Measurements from ENCODE around the gene SLC66A2. TPM values are rescaled to one million over a fixed set of nuclear protein-coding genes. Genes with fewer than 3 reads are reported as not detected.

Gene SLC66A2
- total and polyA plus RNA-seq, 8 donors, result 17.3 to 69.8 (median 24.4) TPM

- Histone ChIP-seq H3K9me3 (no peaks in the 10 kb centered on the region), H3K36me3 (no peaks in the 10 kb centered on the region), H3K4me3 (no peak overlapping the region), H3K27me3 (peaks cover 0 to 24% of the 10 kb centered on the region in 2 donors), H3K4me1 (no peaks in the 10 kb centered on the region), H3K27ac (no peak overlapping the region)
- intact Hi-C loops (cut with DNase I), result loop anchor here in 1 of 2 donors (10.0 kb wide), 1 partner anchor 55 kb away; no protein-coding TSS in a partner anchor
- ATAC-seq (no peak), DNase-seq (peak in 1 of 4 donors; percentile 65)
- TF ChIP-seq, protein P1, sequence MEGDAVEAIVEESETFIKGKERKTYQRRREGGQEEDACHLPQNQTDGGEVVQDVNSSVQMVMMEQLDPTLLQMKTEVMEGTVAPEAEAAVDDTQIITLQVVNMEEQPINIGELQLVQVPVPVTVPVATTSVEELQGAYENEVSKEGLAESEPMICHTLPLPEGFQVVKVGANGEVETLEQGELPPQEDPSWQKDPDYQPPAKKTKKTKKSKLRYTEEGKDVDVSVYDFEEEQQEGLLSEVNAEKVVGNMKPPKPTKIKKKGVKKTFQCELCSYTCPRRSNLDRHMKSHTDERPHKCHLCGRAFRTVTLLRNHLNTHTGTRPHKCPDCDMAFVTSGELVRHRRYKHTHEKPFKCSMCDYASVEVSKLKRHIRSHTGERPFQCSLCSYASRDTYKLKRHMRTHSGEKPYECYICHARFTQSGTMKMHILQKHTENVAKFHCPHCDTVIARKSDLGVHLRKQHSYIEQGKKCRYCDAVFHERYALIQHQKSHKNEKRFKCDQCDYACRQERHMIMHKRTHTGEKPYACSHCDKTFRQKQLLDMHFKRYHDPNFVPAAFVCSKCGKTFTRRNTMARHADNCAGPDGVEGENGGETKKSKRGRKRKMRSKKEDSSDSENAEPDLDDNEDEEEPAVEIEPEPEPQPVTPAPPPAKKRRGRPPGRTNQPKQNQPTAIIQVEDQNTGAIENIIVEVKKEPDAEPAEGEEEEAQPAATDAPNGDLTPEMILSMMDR (IDR thresholded peaks at IDR 0.05), result no peak
Measured at GRCh38 chr18:79869591-79870300, 81.7 kb downstream of the SLC66A2 start.

DNA sequence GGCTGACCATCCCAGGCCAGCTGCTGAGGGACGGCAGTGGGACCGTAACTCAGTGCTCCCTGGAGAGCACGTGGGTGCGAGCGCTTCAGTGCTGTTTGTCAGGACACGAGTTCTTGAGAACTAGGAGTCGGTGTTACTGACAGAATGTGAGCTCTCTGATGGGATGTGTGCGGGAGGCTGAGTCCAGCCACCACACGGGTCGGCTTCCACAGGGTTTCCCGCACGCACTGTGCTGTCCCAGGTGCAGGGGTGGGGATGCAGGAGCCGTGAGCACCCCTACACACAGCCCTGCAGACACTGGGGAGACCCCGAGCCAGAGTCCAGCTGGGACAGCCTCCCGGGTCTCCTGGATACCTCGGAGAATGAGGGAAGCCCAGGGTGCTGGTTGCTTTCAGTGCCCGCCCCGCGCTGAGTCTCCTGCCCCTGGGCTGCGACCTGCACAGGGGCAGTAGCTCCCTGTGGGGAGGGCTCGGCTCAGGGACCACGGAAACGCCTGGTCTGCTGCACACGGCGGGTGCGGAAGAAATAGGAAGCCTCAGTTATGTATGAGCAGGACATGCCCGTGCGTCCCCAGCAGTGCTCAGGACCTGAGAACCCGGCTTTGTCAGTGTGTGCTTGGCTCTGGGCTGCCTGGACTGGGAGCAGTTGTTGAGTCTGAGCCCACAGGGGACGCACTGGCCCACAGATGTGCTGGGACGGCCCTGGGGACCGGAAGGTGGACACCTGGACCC lies 82.5 kb downstream of the SLC66A2 start:
- TF ChIP-seq, protein P1 (IDR thresholded peaks at IDR 0.05), result no peak
- Histone ChIP-seq H3K36me3 (no peaks in the 10 kb centered on the region), H3K4me1 (no peaks in the 10 kb centered on the region), H3K27ac (no peak overlapping the region), H3K9me3 (no peaks in the 10 kb centered on the region), H3K27me3 (peaks cover 0 to 21% of the 10 kb centered on the region in 2 donors), H3K4me3 (no peak overlapping the region)
- DNase-seq (peak in 1 of 4 donors; percentile 65), ATAC-seq (no peak)
- intact Hi-C loops (cut with DNase I), result no loop called here

DNA sequence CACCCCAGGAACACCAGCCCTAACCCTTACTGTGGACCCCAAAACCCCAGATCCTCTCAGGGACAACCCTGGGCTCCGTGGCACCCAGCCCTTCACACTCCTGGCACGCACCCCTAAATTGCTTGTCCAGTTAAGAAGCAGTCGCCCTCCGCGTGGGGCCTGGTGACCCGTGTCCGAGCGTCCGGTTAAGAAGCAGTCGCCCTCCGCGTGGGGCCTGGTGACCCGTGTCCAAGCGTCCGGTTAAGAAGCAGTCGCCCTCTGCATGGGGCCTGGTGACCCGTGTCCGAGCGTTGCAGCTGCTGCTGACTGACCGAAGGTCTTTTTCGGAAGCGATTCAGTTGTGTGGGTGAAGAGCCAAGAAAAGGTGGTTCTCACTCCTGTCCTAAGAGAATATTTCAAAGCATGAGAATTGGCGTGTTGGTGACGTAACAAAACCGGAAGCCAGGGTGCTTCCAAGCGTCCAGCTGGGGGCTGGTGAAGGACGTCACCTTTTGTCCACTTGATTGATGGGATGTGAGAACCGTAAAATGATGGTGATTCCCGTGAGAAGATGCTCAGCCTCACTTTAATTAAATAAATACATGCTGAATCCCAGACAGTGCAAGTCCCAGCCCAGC lies 83.2 kb downstream of the SLC66A2 start:
- H3K36me3 ChIP-seq, result no peaks in the 10 kb centered on the region
- no peaks in the 10 kb centered on the region for H3K4me1 ChIP-seq
- peak in 1 of 4 donors; percentile 77 for DNase-seq
- H3K9me3 ChIP-seq, result peaks cover 0 to 2% of the 10 kb centered on the region in 2 donors
- ATAC-seq, result no peak
- intact Hi-C loops (cut with DNase I), result no loop called here
- H3K4me3 ChIP-seq, result no peak overlapping the region
- no peak overlapping the region for H3K27ac ChIP-seq
- H3K27me3 ChIP-seq, result peaks cover 0 to 19% of the 10 kb centered on the region in 2 donors
- TF ChIP-seq, protein P1 (IDR thresholded peaks at IDR 0.05), result no peak

- no peak overlapping the region for H3K27ac ChIP-seq
- peaks cover 0 to 8% of the 10 kb centered on the region in 2 donors for H3K9me3 ChIP-seq
- DNase-seq (peak in 1 of 4 donors; percentile 54), ATAC-seq (no peak)
- intact Hi-C loops (cut with DNase I), result no loop called here
- no peaks in the 10 kb centered on the region for H3K4me1 ChIP-seq
- peaks cover 0 to 19% of the 10 kb centered on the region in 2 donors for H3K27me3 ChIP-seq
- no peak overlapping the region for H3K4me3 ChIP-seq
- H3K36me3 ChIP-seq, result no peaks in the 10 kb centered on the region
- TF ChIP-seq, protein P1 (IDR thresholded peaks at IDR 0.05), result no peak
Measured at GRCh38 chr18:79867666-79868065, 83.8 kb downstream of the SLC66A2 start.

All from left lung (tissue), 10 donors.